Suprapubic skin (tissue), 4 donors: ENCODE results near the gene LAMP1. TPM values are rescaled to one million over a fixed set of nuclear protein-coding genes. Genes with fewer than 3 reads are reported as not detected.
A peak's percentile ranks its signal among the peaks of the same experiment; 100 is the strongest.

Experiments
- DNase-seq, 2 donors: peaks; one replicate each; pipeline ENCODE4 v3.0.0-alpha.2; 2019; ENCODE audit warnings: low spot score in 2 of 2
- H3K27ac ChIP-seq: fragments of 200-600 bp; sonication (generic); one replicate; pipeline ENCODE4 v1.5.1; 2019
- H3K27me3 ChIP-seq: fragments of 200-600 bp; sonication (generic); one replicate; pipeline ENCODE4 v1.5.1; 2019
- H3K36me3 ChIP-seq: fragments of 200-600 bp; sonication (generic); one replicate; pipeline ENCODE4 v1.5.1; 2019
- H3K4me1 ChIP-seq: fragments of 200-600 bp; sonication (generic); one replicate; pipeline ENCODE4 v1.5.1; 2019
- H3K4me3 ChIP-seq: fragments of 200-600 bp; sonication (generic); one replicate; pipeline ENCODE4 v1.5.1; 2019; ENCODE audit warnings: mild to moderate bottlenecking
- H3K9me3 ChIP-seq: fragments of 200-600 bp; sonication (generic); one replicate; pipeline ENCODE4 v1.5.1; 2019
- CTCF ChIP-seq, 2 donors: fragments of 200-600 bp in 1 of 2; fragments of 450-650 bp in 1 of 2; sonication (generic) in 1 of 2; IDR thresholded peaks; one replicate each; pipeline ENCODE4 v1.5.1; 2016 to 2019; ENCODE audit warnings: antibody characterized with exemption in 2 of 2, mild to moderate bottlenecking in 1 of 2, moderate library complexity in 1 of 2
- EP300 ChIP-seq: sonication (generic); formaldehyde crosslinking; IDR thresholded peaks from one replicate; pipeline ENCODE4 v1.6.1; 2017; ENCODE audit warnings: antibody characterized with exemption
- POLR2A ChIP-seq, 2 donors: fragments of 450-650 bp; IDR thresholded peaks; one replicate each; pipeline ENCODE4 v1.6.1; 2017; ENCODE audit warnings: antibody characterized with exemption in 2 of 2, mild to moderate bottlenecking in 2 of 2, moderate library complexity in 2 of 2
- POLR2AphosphoS5 ChIP-seq, 3 donors: sonication (generic); formaldehyde crosslinking; IDR thresholded peaks; one replicate each; pipeline ENCODE4 v1.6.1; 2017; ENCODE audit warnings: antibody characterized with exemption in 3 of 3
- WGBS: methylation state at CpG from one replicate; pipeline ENCODE4 v1.1.5; 2018; 5-methylcytosine and 5-hydroxymethylcytosine counted together
- total RNA-seq, 4 donors: library from RNA; depleted of rRNA; stranded (reverse); fragments of >200 nt; gene quantifications; one replicate each; pipeline ENCODE4 v1.1.0, GENCODE V29; 2016

The LAMP1 gene
- total RNA-seq, 4 donors from 2014 or later, result 131 to 255 (median 222) TPM

- TF ChIP-seq CTCF (IDR thresholded peaks at IDR 0.05) (peak in 1 of 2 donors; percentile 12), POLR2A (IDR thresholded peaks at IDR 0.05) (no peak)
- H3K9me3 ChIP-seq, result no peaks in the 10 kb centered on the region
- no peak overlapping the region for H3K27ac ChIP-seq
- 71% methylated on average over 13 of the region's 32 CpGs for WGBS
- no peak for DNase-seq
- no peak overlapping the region for H3K4me3 ChIP-seq
- H3K27me3 ChIP-seq, result no peaks in the 10 kb centered on the region
- H3K4me1 ChIP-seq, result peaks cover 7% of the 10 kb centered on the region
- H3K36me3 ChIP-seq, result peaks cover 21% of the 10 kb centered on the region
These were observed 53.3 kb downstream of the LAMP1 start for GRCh38 chr13:113350065-113350937.

- no peak overlapping the region for H3K4me3 ChIP-seq
- no peaks in the 10 kb centered on the region for H3K27me3 ChIP-seq
- peaks cover 17% of the 10 kb centered on the region for H3K36me3 ChIP-seq
- TF ChIP-seq POLR2AphosphoS5 (IDR thresholded peaks at IDR 0.05), result no peak
- TF ChIP-seq POLR2A (IDR thresholded peaks at IDR 0.05), result no peak
- no peak for TF ChIP-seq EP300
- TF ChIP-seq CTCF (IDR thresholded peaks at IDR 0.05), result no peak
- peaks cover 7% of the 10 kb centered on the region for H3K4me1 ChIP-seq
- no peak for DNase-seq
- 98% methylated on average over 12 of the region's 20 CpGs for WGBS
- no peak overlapping the region for H3K27ac ChIP-seq
- no peaks in the 10 kb centered on the region for H3K9me3 ChIP-seq
These were observed 53.9 kb downstream of the LAMP1 start for GRCh38 chr13:113350938-113351335.

GRCh38 chr13:113351514-113352026, 54.5 kb downstream of the LAMP1 start:
- Histone ChIP-seq H3K4me3 (no peak overlapping the region), H3K27ac (no peak overlapping the region), H3K9me3 (no peaks in the 10 kb centered on the region), H3K27me3 (no peaks in the 10 kb centered on the region), H3K36me3 (peaks cover 17% of the 10 kb centered on the region), H3K4me1 (peaks cover 7% of the 10 kb centered on the region)
- TF ChIP-seq CTCF (IDR thresholded peaks at IDR 0.05), result no peak
- no peak for TF ChIP-seq EP300
- TF ChIP-seq POLR2A (IDR thresholded peaks at IDR 0.05), result no peak
- 82% methylated on average over 17 of the region's 17 CpGs for WGBS
- DNase-seq, result no peak

GRCh38 chr13:113353254-113353653, 56.2 kb downstream of the LAMP1 start:
- Histone ChIP-seq H3K4me3 (no peak overlapping the region), H3K4me1 (peaks cover 7% of the 10 kb centered on the region), H3K27me3 (no peaks in the 10 kb centered on the region), H3K27ac (no peak overlapping the region), H3K36me3 (peaks cover 17% of the 10 kb centered on the region), H3K9me3 (no peaks in the 10 kb centered on the region)
- DNase-seq, result peak in 1 of 2 donors; percentile 29
- TF ChIP-seq CTCF (IDR thresholded peaks at IDR 0.05) (no peak), POLR2AphosphoS5 (IDR thresholded peaks at IDR 0.05) (no peak), POLR2A (IDR thresholded peaks at IDR 0.05) (no peak), EP300 (no peak)
- 87% methylated on average over 12 of the region's 12 CpGs for WGBS

- no peak for DNase-seq
- Histone ChIP-seq H3K9me3 (no peaks in the 10 kb centered on the region), H3K4me1 (peaks cover 4% of the 10 kb centered on the region), H3K27me3 (no peaks in the 10 kb centered on the region), H3K4me3 (no peak overlapping the region), H3K27ac (no peak overlapping the region), H3K36me3 (peaks cover 6% of the 10 kb centered on the region)
- 95% methylated on average over 38 of the region's 41 CpGs for WGBS
- TF ChIP-seq CTCF (IDR thresholded peaks at IDR 0.05) (no peak), POLR2A (IDR thresholded peaks at IDR 0.05) (no peak), EP300 (no peak), POLR2AphosphoS5 (IDR thresholded peaks at IDR 0.05) (no peak)
These were observed 58.0 kb downstream of the LAMP1 start for GRCh38 chr13:113354831-113355610.
